Measurements from ENCODE around the gene MSH2. TPM values are rescaled to one million over a fixed set of nuclear protein-coding genes. Genes with fewer than 3 reads are reported as not detected.

Gene MSH2
- total RNA-seq, 1 donor, result 14.5 TPM

DNA sequence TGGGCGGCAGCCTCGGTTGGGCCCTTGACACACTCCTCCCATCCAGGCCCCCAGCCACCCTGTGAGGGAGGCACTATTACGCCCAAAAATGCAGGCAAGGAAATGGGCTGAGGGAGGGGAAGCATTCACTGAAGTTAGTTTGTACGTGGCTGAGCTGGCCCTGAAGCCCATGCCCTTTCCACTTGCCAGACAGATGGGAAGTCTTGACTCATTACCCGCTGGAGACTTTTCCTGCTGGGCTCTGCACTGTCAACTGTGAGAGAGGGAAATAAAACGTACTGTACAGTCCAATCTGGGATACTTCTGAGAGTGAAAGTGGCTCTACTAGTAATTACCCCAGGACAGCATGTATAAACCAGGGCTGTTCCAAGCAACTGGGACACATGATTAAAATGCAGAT, 125.9 kb downstream of the MSH2 start:
- Histone ChIP-seq H2AFZ (ENCODE audit: low read length) (no peak overlapping the region), H3K36me3 (ENCODE audit: insufficient read depth, low read length) (no peaks in the 10 kb centered on the region), H3K27me3 (ENCODE audit: insufficient read depth, low read length) (no peaks in the 10 kb centered on the region), H3K4me2 (ENCODE audit: insufficient read depth, low read length) (no peak overlapping the region), H3K27ac (ENCODE audit: low read depth, low read length) (no peak overlapping the region), H3K9me3 (ENCODE audit: low read depth, low read length) (no peaks in the 10 kb centered on the region), H3K4me1 (ENCODE audit: insufficient read depth, low read length) (peaks cover 5% of the 10 kb centered on the region), H3K4me3 (ENCODE audit: insufficient read depth, low read length) (no peak overlapping the region), H4K20me1 (ENCODE audit: insufficient read depth, low read length) (no peaks in the 10 kb centered on the region), H3K79me2 (ENCODE audit: insufficient read depth, low read length) (no peaks in the 10 kb centered on the region)
- TF ChIP-seq, protein P1, sequence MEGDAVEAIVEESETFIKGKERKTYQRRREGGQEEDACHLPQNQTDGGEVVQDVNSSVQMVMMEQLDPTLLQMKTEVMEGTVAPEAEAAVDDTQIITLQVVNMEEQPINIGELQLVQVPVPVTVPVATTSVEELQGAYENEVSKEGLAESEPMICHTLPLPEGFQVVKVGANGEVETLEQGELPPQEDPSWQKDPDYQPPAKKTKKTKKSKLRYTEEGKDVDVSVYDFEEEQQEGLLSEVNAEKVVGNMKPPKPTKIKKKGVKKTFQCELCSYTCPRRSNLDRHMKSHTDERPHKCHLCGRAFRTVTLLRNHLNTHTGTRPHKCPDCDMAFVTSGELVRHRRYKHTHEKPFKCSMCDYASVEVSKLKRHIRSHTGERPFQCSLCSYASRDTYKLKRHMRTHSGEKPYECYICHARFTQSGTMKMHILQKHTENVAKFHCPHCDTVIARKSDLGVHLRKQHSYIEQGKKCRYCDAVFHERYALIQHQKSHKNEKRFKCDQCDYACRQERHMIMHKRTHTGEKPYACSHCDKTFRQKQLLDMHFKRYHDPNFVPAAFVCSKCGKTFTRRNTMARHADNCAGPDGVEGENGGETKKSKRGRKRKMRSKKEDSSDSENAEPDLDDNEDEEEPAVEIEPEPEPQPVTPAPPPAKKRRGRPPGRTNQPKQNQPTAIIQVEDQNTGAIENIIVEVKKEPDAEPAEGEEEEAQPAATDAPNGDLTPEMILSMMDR (IDR thresholded peaks at IDR 0.05; ENCODE audit: extremely low read depth, low read depth, low read length), result no peak
- DNase-seq (ENCODE audit: insufficient read length, low spot score, missing footprints), result peak; percentile 88

DNA sequence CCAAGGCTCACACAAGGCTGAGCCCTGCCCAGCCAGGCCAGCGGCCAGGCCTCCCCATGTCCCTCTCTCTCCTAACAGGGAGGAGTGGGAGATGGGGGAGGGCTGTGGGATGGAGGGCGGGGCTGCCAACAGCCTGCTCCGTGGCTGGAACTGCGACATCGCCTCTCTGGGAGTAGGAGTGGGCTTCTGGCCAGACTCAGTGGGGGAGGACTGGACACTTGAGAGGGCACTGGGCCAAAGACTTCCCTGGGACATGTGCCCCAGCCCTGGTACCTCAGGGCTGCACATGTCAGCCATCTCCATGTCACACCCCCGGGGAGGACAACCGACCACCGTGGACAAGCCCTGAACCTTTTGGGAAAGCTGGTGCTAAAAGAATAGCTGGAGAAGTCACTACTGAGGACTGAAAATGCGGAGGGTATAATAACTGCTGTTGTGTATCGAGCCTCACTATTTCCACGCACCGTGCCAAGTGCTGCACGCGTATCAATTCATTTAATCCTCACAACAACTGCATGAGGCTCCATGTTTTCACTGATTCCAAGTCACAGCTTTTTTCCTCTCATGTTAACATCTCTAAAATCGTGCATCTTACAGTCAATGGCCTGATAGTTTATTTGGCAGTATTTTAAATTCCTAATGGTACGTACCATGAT, 127.3 kb downstream of the MSH2 start:
- H3K4me3 ChIP-seq (ENCODE audit: insufficient read depth, low read length), result no peak overlapping the region
- H3K27me3 ChIP-seq (ENCODE audit: insufficient read depth, low read length), result no peaks in the 10 kb centered on the region
- no peak overlapping the region for H3K27ac ChIP-seq (ENCODE audit: low read depth, low read length)
- no peak for DNase-seq (ENCODE audit: insufficient read length, low spot score, missing footprints)
- H4K20me1 ChIP-seq (ENCODE audit: insufficient read depth, low read length), result no peaks in the 10 kb centered on the region
- no peaks in the 10 kb centered on the region for H3K9me3 ChIP-seq (ENCODE audit: low read depth, low read length)
- H2AFZ ChIP-seq (ENCODE audit: low read length), result no peak overlapping the region
- TF ChIP-seq, protein P1 (IDR thresholded peaks at IDR 0.05; ENCODE audit: extremely low read depth, low read depth, low read length), result no peak
- H3K4me1 ChIP-seq (ENCODE audit: insufficient read depth, low read length), result peaks cover 13% of the 10 kb centered on the region
- H3K79me2 ChIP-seq (ENCODE audit: insufficient read depth, low read length), result no peaks in the 10 kb centered on the region
- no peak overlapping the region for H3K4me2 ChIP-seq (ENCODE audit: insufficient read depth, low read length)
- no peaks in the 10 kb centered on the region for H3K36me3 ChIP-seq (ENCODE audit: insufficient read depth, low read length)

- H3K9me3 ChIP-seq (ENCODE audit: low read depth, low read length), result no peaks in the 10 kb centered on the region
- H3K4me3 ChIP-seq (ENCODE audit: insufficient read depth, low read length), result no peak overlapping the region
- no peak for DNase-seq (ENCODE audit: insufficient read length, low spot score, missing footprints)
- no peaks in the 10 kb centered on the region for H3K79me2 ChIP-seq (ENCODE audit: insufficient read depth, low read length)
- no peaks in the 10 kb centered on the region for H3K36me3 ChIP-seq (ENCODE audit: insufficient read depth, low read length)
- TF ChIP-seq, protein P1 (IDR thresholded peaks at IDR 0.05; ENCODE audit: extremely low read depth, low read depth, low read length), result no peak
- no peak overlapping the region for H2AFZ ChIP-seq (ENCODE audit: low read length)
- no peak overlapping the region for H3K27ac ChIP-seq (ENCODE audit: low read depth, low read length)
- H3K27me3 ChIP-seq (ENCODE audit: insufficient read depth, low read length), result no peaks in the 10 kb centered on the region
- H4K20me1 ChIP-seq (ENCODE audit: insufficient read depth, low read length), result no peaks in the 10 kb centered on the region
- H3K4me1 ChIP-seq (ENCODE audit: insufficient read depth, low read length), result peaks cover 25% of the 10 kb centered on the region
- no peak overlapping the region for H3K4me2 ChIP-seq (ENCODE audit: insufficient read depth, low read length)
These were observed 128.6 kb downstream of the MSH2 start for GRCh38 chr2:47531378-47532042.

Small RNA genes lying within 50 kb of the gene (small RNA-seq; reads per million reads assigned to genes)
- gene MIR559, result not detected
- not detected for gene RF00017
- gene RN7SKP119, result not detected

Other genes with a start within 250 kb of the MSH2 start
- 0.59 and 0.72 TPM in 2 replicates for gene STPG4, start 247.8 kb upstream of the MSH2 start, total RNA-seq
- 548 and 592 TPM in 2 replicates for gene CALM2, start 226.6 kb upstream of the MSH2 start, total RNA-seq
- gene EPCAM, start 33.8 kb upstream of the MSH2 start, total RNA-seq, result under 0.01 TPM in 1 of 2 replicates, not detected in the other
- gene KCNK12, start 167.8 kb downstream of the MSH2 start, total RNA-seq, result not detected in 2 replicates

Measured in osteoblast (primary cell).